K562 (cell line): Measurements from ENCODE around the gene OIT3. TPM values are rescaled to one million over a fixed set of nuclear protein-coding genes. Genes with fewer than 3 reads are reported as not detected.

ENCODE experiments used
- EHMT2 ChIP-seq: fragments of 450-650 bp; IDR thresholded peaks from 2 replicates; pipeline ENCODE4 v1.6.1; 2018; ENCODE audit warnings: antibody characterized with exemption
- EP300 ChIP-seq: IDR thresholded peaks from 2 replicates; pipeline ENCODE4 v1.6.1; 2012; ENCODE audit warnings: low read length, improper control_type of control experiment
- HDAC1 ChIP-seq, 2 experiments: fragments of 450-650 bp; IDR thresholded peaks; 2 replicates each; pipeline ENCODE4 v1.6.1; 2016 to 2017; ENCODE audit warnings: inconsistent platforms in 1 of 2, mild to moderate bottlenecking in 1 of 2, moderate library complexity in 1 of 2
- KDM1A ChIP-seq, 2 experiments: fragments of 450-650 bp; IDR thresholded peaks; 2 replicates each; pipeline ENCODE4 v1.6.1; 2016; ENCODE audit warnings: mild to moderate bottlenecking in 2 of 2
- MTA1 ChIP-seq: fragments of 450-650 bp; IDR thresholded peaks from 2 replicates; pipeline ENCODE4 v1.6.1; 2017; ENCODE audit warnings: borderline replicate concordance
- MXI1 ChIP-seq: IDR thresholded peaks from 2 replicates; pipeline ENCODE4 v1.6.1; 2011; ENCODE audit warnings: low read depth, mild to moderate bottlenecking, improper control_type of control experiment, low read length
- PCBP1 ChIP-seq: fragments of 200-400 bp; formaldehyde crosslinking; IDR thresholded peaks from 2 replicates; pipeline ENCODE4 v1.6.1; 2018; ENCODE audit warnings: mild to moderate bottlenecking, low read depth, low read length; ENCODE audit not compliant: poor library complexity, severe bottlenecking
- PHF8 ChIP-seq: fragments of 200-600 bp; sonication (generic); IDR thresholded peaks from 2 replicates; pipeline ENCODE4 v1.6.1; 2012; ENCODE audit warnings: mixed run types, mild to moderate bottlenecking, inconsistent platforms, low read length, moderate library complexity, borderline replicate concordance
- RAD51 ChIP-seq: fragments of 450-650 bp; IDR thresholded peaks from 2 replicates; pipeline ENCODE4 v1.7.1; 2016; ENCODE audit warnings: low read depth, mild to moderate bottlenecking, borderline replicate concordance
- RBBP5 ChIP-seq: fragments of 200-600 bp; sonication (generic); IDR thresholded peaks from 2 replicates; pipeline ENCODE4 v1.6.1; 2012; ENCODE audit warnings: borderline replicate concordance, mild to moderate bottlenecking, low read length, control low read depth, inconsistent platforms; ENCODE audit not compliant: insufficient read depth, poor library complexity, severe bottlenecking
- SP2 ChIP-seq: IDR thresholded peaks from 2 replicates; pipeline ENCODE4 v1.6.1; 2011; ENCODE audit warnings: mild to moderate bottlenecking, low read depth, low read length, moderate library complexity; ENCODE audit not compliant: poor library complexity, severe bottlenecking; ENCODE audit errors: extremely low read depth
- TFAP4 ChIP-seq: sonication (generic); formaldehyde crosslinking; IDR thresholded peaks from 2 replicates; pipeline ENCODE4 v1.8.0; 2022; ENCODE audit warnings: missing genetic modification reagents, mild to moderate bottlenecking, moderate library complexity, borderline replicate concordance
- THAP7 ChIP-seq: fragments of 250-450 bp; sonication (Bioruptor Pico); IDR thresholded peaks from 2 replicates; pipeline ENCODE4 v1.5.0; 2021
- USF2 ChIP-seq: sonication (generic); formaldehyde crosslinking; IDR thresholded peaks from 2 replicates; pipeline ENCODE4 v1.5.0; 2020; ENCODE audit warnings: missing genetic modification reagents
- ZNF239 ChIP-seq: fragments of 250-450 bp; sonication (Bioruptor Pico); IDR thresholded peaks from 2 replicates; pipeline ENCODE4 v1.4.0; 2020; ENCODE audit warnings: mild to moderate bottlenecking
- polyA plus RNA-seq, 8 experiments: library from polyadenylated mRNA; depleted of rRNA in 4 of 8; stranded (reverse) in 5 of 8; unstranded in 3 of 8; fragments of >200 nt; fragmentation: Nextera tagmentation in 2 of 8; fragmentation: Illumina TruSeq in 1 of 8; extraction: Ambion mirVana in 2 of 8; extraction: Trizol in 1 of 8; gene quantifications; 2 replicates each; pipeline versions ENCODE4 v1.2.1 to v1.2.3, GENCODE V29; 2011 to 2014; ENCODE audit warnings: inconsistent platforms in 1 of 8, missing spikeins in 1 of 8
- total RNA-seq, 7 experiments: library from RNA; depleted of rRNA in 6 of 7; stranded (reverse); fragments of >200 nt in 6 of 7; fragmentation: Illumina TruSeq in 2 of 7; extraction: Trizol in 2 of 7; gene quantifications; 2 replicates each; pipeline versions ENCODE4 v1.2.1 to v1.2.3, GENCODE V29; 2011 to 2021; ENCODE audit warnings: low replicate concordance in 1 of 7
- TF ChIP-seq, protein P1 (sequence below): fragments of 450-650 bp; IDR thresholded peaks from 2 replicates; pipeline ENCODE4 v1.6.1; 2016; ENCODE audit warnings: low read depth

Gene OIT3
- total and polyA plus RNA-seq, 9 of the 15 experiments (the other 6 are each of a cell fraction or from before 2014, with no cell fraction given) = not detected

DNA sequence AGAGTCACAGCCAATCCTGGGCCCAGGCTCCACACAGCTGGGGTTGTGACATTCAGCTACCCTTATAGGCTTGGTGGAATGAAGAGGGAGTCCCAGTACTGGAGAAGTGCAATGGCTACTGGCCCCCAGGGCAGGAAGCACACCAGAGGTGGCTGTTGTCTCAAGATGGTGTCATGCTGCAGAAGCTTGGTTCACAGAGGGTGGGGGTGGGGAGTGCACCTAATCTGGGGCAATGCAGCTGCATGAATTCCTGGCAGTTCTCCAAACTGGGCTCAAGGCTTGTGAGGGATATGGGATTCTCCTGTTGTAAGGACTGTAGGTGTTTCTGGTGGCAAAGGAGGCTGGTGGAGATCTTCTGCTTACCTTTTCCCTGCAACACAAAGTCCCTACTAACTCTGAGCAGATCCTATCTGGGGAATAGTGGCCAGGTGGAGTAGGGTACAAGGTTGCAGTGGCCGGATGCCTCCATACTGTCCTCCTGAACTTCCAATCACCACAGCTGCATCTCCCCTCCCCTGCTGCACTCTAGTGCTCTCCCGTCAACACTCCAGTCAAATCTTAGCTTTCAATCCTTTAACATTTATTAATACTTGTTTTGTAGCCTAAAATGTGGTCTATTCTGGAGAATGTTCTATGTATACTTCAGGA is 88.5 kb downstream of the OIT3 start (continued):
- no peak for TF ChIP-seq SP2
- TF ChIP-seq PCBP1 = no peak
- no peak for TF ChIP-seq RAD51
- TF ChIP-seq, protein P1, sequence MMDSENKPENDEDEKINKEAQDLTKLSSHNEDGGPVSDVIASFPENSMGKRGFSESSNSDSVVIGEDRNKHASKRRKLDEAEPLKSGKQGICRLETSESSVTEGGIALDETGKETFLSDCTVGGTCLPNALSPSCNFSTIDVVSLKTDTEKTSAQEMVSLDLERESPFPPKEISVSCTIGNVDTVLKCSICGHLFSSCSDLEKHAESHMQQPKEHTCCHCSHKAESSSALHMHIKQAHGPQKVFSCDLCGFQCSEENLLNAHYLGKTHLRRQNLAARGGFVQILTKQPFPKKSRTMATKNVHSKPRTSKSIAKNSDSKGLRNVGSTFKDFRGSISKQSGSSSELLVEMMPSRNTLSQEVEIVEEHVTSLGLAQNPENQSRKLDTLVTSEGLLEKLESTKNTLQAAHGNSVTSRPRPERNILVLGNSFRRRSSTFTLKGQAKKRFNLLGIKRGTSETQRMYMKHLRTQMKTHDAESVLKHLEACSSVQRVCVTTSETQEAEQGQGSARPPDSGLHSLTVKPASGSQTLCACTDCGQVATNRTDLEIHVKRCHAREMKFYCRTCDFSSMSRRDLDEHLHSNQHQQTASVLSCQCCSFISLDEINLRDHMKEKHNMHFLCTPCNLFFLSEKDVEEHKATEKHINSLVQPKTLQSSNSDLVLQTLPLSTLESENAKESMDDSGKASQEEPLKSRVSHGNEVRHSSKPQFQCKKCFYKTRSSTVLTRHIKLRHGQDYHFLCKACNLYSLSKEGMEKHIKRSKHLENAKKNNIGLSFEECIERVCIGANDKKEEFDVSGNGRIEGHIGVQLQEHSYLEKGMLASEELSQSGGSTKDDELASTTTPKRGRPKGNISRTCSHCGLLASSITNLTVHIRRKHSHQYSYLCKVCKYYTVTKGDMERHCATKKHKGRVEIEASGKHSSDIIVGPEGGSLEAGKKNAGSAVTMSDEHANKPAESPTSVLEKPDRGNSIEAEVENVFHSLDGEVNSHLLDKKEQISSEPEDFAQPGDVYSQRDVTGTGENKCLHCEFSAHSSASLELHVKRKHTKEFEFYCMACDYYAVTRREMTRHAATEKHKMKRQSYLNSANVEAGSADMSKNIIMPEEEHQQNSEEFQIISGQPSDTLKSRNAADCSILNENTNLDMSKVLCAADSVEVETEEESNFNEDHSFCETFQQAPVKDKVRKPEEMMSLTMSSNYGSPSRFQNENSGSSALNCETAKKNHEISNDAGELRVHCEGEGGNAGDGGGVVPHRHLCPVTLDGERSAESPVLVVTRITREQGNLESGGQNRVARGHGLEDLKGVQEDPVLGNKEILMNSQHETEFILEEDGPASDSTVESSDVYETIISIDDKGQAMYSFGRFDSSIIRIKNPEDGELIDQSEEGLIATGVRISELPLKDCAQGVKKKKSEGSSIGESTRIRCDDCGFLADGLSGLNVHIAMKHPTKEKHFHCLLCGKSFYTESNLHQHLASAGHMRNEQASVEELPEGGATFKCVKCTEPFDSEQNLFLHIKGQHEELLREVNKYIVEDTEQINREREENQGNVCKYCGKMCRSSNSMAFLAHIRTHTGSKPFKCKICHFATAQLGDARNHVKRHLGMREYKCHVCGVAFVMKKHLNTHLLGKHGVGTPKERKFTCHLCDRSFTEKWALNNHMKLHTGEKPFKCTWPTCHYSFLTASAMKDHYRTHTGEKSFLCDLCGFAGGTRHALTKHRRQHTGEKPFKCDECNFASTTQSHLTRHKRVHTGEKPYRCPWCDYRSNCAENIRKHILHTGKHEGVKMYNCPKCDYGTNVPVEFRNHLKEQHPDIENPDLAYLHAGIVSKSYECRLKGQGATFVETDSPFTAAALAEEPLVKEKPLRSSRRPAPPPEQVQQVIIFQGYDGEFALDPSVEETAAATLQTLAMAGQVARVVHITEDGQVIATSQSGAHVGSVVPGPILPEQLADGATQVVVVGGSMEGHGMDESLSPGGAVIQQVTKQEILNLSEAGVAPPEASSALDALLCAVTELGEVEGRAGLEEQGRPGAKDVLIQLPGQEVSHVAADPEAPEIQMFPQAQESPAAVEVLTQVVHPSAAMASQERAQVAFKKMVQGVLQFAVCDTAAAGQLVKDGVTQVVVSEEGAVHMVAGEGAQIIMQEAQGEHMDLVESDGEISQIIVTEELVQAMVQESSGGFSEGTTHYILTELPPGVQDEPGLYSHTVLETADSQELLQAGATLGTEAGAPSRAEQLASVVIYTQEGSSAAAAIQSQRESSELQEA = no peak
- peak; percentile 60 for TF ChIP-seq EP300
- peak; percentile 58; the same call in 1 of the 2 replicates for TF ChIP-seq EHMT2
- TF ChIP-seq MXI1 = no peak
- TF ChIP-seq ZNF239 (CRISPR knock-in tag) = no peak
- no peak for TF ChIP-seq THAP7
- no peak for TF ChIP-seq USF2 (CRISPR knock-in tag)
- no peak for TF ChIP-seq KDM1A (IDR thresholded peaks at IDR 0.05)
- peak in 1 of 2 experiments; percentile 27; a peak in 1 of 4 replicates for TF ChIP-seq HDAC1 (IDR thresholded peaks at IDR 0.05)
- TF ChIP-seq TFAP4 = peak; percentile 65; the same call in 1 of the 2 replicates
- TF ChIP-seq MTA1 = 0 out of 2 replicates have a peak, but pooled peaks have one; percentile 41
- TF ChIP-seq RBBP5 = peak; percentile 50
- no peak for TF ChIP-seq PHF8
